Liver (tissue), 9 donors: ENCODE measurements around the gene CTSF. TPM values are rescaled to one million over a fixed set of nuclear protein-coding genes. Genes with fewer than 3 reads are reported as not detected.

Experiments
- DNase-seq: peaks from one replicate; pipeline ENCODE4 v3.0.0-alpha.2; 2017; ENCODE audit warnings: low spot score
- H3K27ac ChIP-seq, 2 donors: one replicate each; pipeline ENCODE4 v1.7.0; 2013; ENCODE audit warnings: inconsistent platforms in 2 of 2, low read length in 2 of 2, control low read depth in 1 of 2, low read depth in 1 of 2, mild to moderate bottlenecking in 1 of 2
- H3K27me3 ChIP-seq, 4 donors: one replicate each; pipeline versions ENCODE4 v1.6.1 to v1.7.0; 2013; ENCODE audit warnings: low read length in 3 of 4, inconsistent platforms in 1 of 4, mild to moderate bottlenecking in 1 of 4, moderate library complexity in 1 of 4; ENCODE audit not compliant: control insufficient read depth in 4 of 4, insufficient read depth in 4 of 4
- H3K36me3 ChIP-seq, 4 donors: one replicate each; pipeline versions ENCODE4 v1.6.1 to v1.7.0; 2013; ENCODE audit warnings: low read length in 3 of 4, mild to moderate bottlenecking in 3 of 4, low read depth in 1 of 4, moderate library complexity in 1 of 4; ENCODE audit not compliant: control insufficient read depth in 4 of 4, insufficient read depth in 3 of 4
- H3K4me1 ChIP-seq, 4 donors: one replicate each; pipeline versions ENCODE4 v1.6.1 to v1.7.0; 2013; ENCODE audit warnings: low read length in 3 of 4, mild to moderate bottlenecking in 3 of 4, moderate library complexity in 1 of 4; ENCODE audit not compliant: control insufficient read depth in 4 of 4, insufficient read depth in 4 of 4
- H3K4me3 ChIP-seq, 3 donors: one replicate each; pipeline versions ENCODE4 v1.6.1 to v1.7.0; 2013; ENCODE audit warnings: low read length in 3 of 3, control low read depth in 1 of 3, low read depth in 1 of 3, mild to moderate bottlenecking in 1 of 3
- H3K9ac ChIP-seq, 2 donors: one replicate each; pipeline ENCODE4 v1.7.0; 2013; ENCODE audit warnings: low read length in 2 of 2, mild to moderate bottlenecking in 2 of 2, moderate library complexity in 2 of 2, control low read depth in 1 of 2, low read depth in 1 of 2
- H3K9me3 ChIP-seq, 4 donors: one replicate each; pipeline versions ENCODE4 v1.6.1 to v1.7.0; 2013; ENCODE audit warnings: low read length in 3 of 4; ENCODE audit not compliant: control insufficient read depth in 4 of 4
- EGR1 ChIP-seq, 2 donors: IDR thresholded peaks; 2 replicates each; pipeline ENCODE4 v1.6.1; 2016 to 2018; ENCODE audit warnings: antibody characterized with exemption in 2 of 2, low read depth in 2 of 2
- GABPA ChIP-seq, 2 donors: IDR thresholded peaks in 1 of 2; conservative IDR thresholded peaks in 1 of 2; 2 replicates each; pipeline ENCODE4 v1.6.1; 2016; ENCODE audit warnings: antibody characterized with exemption in 2 of 2, mild to moderate bottlenecking in 1 of 2, moderate library complexity in 1 of 2
- HNF4A ChIP-seq, 2 donors: conservative IDR thresholded peaks; 2 replicates each; pipeline ENCODE4 v1.6.1; 2016; ENCODE audit warnings: antibody characterized with exemption in 2 of 2, mild to moderate bottlenecking in 2 of 2
- REST ChIP-seq: IDR thresholded peaks from 2 replicates; pipeline ENCODE4 v1.6.1; 2016; ENCODE audit warnings: antibody characterized with exemption, mild to moderate bottlenecking
- YY1 ChIP-seq: IDR thresholded peaks from 2 replicates; pipeline ENCODE4 v1.6.1; 2016; ENCODE audit warnings: antibody characterized with exemption, mild to moderate bottlenecking
- ZBTB33 ChIP-seq: IDR thresholded peaks from 2 replicates; pipeline ENCODE4 v1.6.1; 2016; ENCODE audit warnings: antibody characterized with exemption
- WGBS: extraction: QIAGEN DNeasy Blood & Tissue Kit; methylation state at CpG from one replicate; pipeline ENCODE4 v1.1.7; 2013; 5-methylcytosine and 5-hydroxymethylcytosine counted together
- polyA plus RNA-seq, 2 donors: library from polyadenylated mRNA; stranded (reverse) in 1 of 2; unstranded in 1 of 2; fragments of 200-250 nt in 1 of 2; fragments of >200 nt in 1 of 2; fragmentation: Nextera tagmentation in 1 of 2; extraction: Ambion mirVana in 1 of 2; gene quantifications; one replicate each; pipeline versions ENCODE4 v1.2.1 to v1.2.3, GENCODE V29; 2013 to 2015
- total RNA-seq, 2 donors: library from RNA; depleted of rRNA; stranded (reverse); fragments of >200 nt; gene quantifications; one replicate each; pipeline ENCODE4 v1.2.3, GENCODE V29; 2014
- TF ChIP-seq, protein P1 (sequence below): fragments of 150-350 bp; IDR thresholded peaks from 2 replicates; pipeline ENCODE4 v1.5.1; 2017; ENCODE audit warnings: improper control_type of control experiment, low read depth, low read length; ENCODE audit not compliant: missing input control
- TF ChIP-seq, protein P2 (sequence below): IDR thresholded peaks from 2 replicates; pipeline ENCODE4 v1.6.1; 2016; ENCODE audit warnings: antibody characterized with exemption
- donor health status: healthy.
- donor health status: healthy.
- donor health status: healthy.
- donor health status: healthy.
- donor health status: healthy.

Gene CTSF
- total and polyA plus RNA-seq, 4 donors = 8.5 to 31.9 (median 24.0) TPM

- TF ChIP-seq, protein P1, sequence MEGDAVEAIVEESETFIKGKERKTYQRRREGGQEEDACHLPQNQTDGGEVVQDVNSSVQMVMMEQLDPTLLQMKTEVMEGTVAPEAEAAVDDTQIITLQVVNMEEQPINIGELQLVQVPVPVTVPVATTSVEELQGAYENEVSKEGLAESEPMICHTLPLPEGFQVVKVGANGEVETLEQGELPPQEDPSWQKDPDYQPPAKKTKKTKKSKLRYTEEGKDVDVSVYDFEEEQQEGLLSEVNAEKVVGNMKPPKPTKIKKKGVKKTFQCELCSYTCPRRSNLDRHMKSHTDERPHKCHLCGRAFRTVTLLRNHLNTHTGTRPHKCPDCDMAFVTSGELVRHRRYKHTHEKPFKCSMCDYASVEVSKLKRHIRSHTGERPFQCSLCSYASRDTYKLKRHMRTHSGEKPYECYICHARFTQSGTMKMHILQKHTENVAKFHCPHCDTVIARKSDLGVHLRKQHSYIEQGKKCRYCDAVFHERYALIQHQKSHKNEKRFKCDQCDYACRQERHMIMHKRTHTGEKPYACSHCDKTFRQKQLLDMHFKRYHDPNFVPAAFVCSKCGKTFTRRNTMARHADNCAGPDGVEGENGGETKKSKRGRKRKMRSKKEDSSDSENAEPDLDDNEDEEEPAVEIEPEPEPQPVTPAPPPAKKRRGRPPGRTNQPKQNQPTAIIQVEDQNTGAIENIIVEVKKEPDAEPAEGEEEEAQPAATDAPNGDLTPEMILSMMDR = no peak
These were observed 38.8 kb downstream of the CTSF start (continued) for GRCh38 chr11:66529655-66530054.

- Histone ChIP-seq H3K4me1 (no peaks in the 10 kb centered on the region), H3K9ac (no peak overlapping the region)
- 85% methylated on average over 10 of the region's 10 CpGs for WGBS
These were observed 39.3 kb downstream of the CTSF start for GRCh38 chr11:66529069-66529468.

More at GRCh38 chr11:66529069-66529468, 39.3 kb downstream of the CTSF start:
- Histone ChIP-seq H3K27ac (no peak overlapping the region), H3K36me3 (peaks cover 0 to 15% (median 0%) of the 10 kb centered on the region in 4 donors), H3K27me3 (no peaks in the 10 kb centered on the region), H3K9me3 (no peaks in the 10 kb centered on the region), H3K4me3 (no peak overlapping the region)
- no peak for DNase-seq
- no peak for TF ChIP-seq HNF4A (conservative IDR thresholded peaks at IDR 0.05)
- no peak for TF ChIP-seq ZBTB33
- TF ChIP-seq GABPA (IDR thresholded peaks at IDR 0.05 in 1 of 2, conservative IDR thresholded peaks at IDR 0.05 in 1 of 2) = no peak
- TF ChIP-seq, protein P1 = no peak
- TF ChIP-seq REST = no peak
- TF ChIP-seq, protein P2, sequence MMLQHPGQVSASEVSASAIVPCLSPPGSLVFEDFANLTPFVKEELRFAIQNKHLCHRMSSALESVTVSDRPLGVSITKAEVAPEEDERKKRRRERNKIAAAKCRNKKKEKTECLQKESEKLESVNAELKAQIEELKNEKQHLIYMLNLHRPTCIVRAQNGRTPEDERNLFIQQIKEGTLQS = no peak
- no peak for TF ChIP-seq EGR1 (IDR thresholded peaks at IDR 0.05; ENCODE audit: low read depth in 2 of 2)
- TF ChIP-seq YY1 = no peak
